PC-3 (cell line): ENCODE measurements around the gene IGFLR1. TPM values are rescaled to one million over a fixed set of nuclear protein-coding genes. Genes with fewer than 3 reads are reported as not detected.

ENCODE experiments used
- ATAC-seq: fragments of 200-7000 bp; cut with Tn5 transposase; 2 replicates; pipeline ENCODE4 v1.9.1; 2020; ENCODE audit warnings: mild to moderate bottlenecking, moderate library complexity
- BruUV-seq: library from RNA; stranded (reverse); fragments of 400-500 nt; replicated peaks from 2 replicates; lab custom pipeline; 2021; lab: Mats Ljungman, UMichigan
- CTCF ChIA-PET: fragments of 300-600 bp; sonication (Branson Sonifier 250); formaldehyde crosslinking; loops from one replicate; lab custom pipeline; 2022; ENCODE audit warnings: antibody characterized with exemption; lab: Charles Lee
- POLR2A ChIA-PET: fragments of 300-600 bp; sonication (Branson Sonifier 250); formaldehyde crosslinking; loops from one replicate; lab custom pipeline; 2022; ENCODE audit warnings: antibody characterized with exemption; ENCODE audit not compliant: unreplicated experiment; lab: Charles Lee
- DNase-seq: peaks from one replicate; pipeline ENCODE4 v3.0.0-alpha.2; 2015
- H2AFZ ChIP-seq: fragments of 300-600 bp; sonication (generic); 2 replicates; pipeline ENCODE4 v1.6.0; 2016; ENCODE audit warnings: antibody characterized with exemption, low read length
- H3F3A ChIP-seq: fragments of 300-600 bp; sonication (generic); one replicate; pipeline ENCODE4 v1.6.0; 2017; ENCODE audit warnings: antibody characterized with exemption, low read length, control low read depth, mild to moderate bottlenecking; ENCODE audit not compliant: unreplicated experiment
- H3K27ac ChIP-seq: fragments of 300-600 bp; sonication (generic); 2 replicates; pipeline ENCODE4 v1.5.1; 2016; ENCODE audit warnings: mild to moderate bottlenecking, low read length
- H3K27me3 ChIP-seq: fragments of 300-600 bp; sonication (generic); 2 replicates; pipeline ENCODE4 v1.6.1; 2016; ENCODE audit warnings: low read length, mixed read lengths
- H3K36me3 ChIP-seq: fragments of 300-600 bp; sonication (generic); 2 replicates; pipeline ENCODE4 v1.6.1; 2016; ENCODE audit warnings: low read depth, mixed run types, low read length, mixed read lengths
- H3K4me1 ChIP-seq: fragments of 300-600 bp; sonication (generic); 2 replicates; pipeline ENCODE4 v1.5.1; 2016; ENCODE audit warnings: low read length; ENCODE audit not compliant: insufficient read depth
- H3K4me2 ChIP-seq: fragments of 300-600 bp; sonication (generic); 2 replicates; pipeline ENCODE4 v1.6.0; 2016; ENCODE audit warnings: low read length
- H3K4me3 ChIP-seq: fragments of 300-600 bp; sonication (generic); 2 replicates; pipeline ENCODE4 v1.5.1; 2016; ENCODE audit warnings: mild to moderate bottlenecking, low read length, mixed read lengths
- H3K79me2 ChIP-seq: fragments of 300-600 bp; sonication (generic); 2 replicates; pipeline ENCODE4 v1.6.1; 2017; ENCODE audit warnings: low read length, mixed read lengths
- H3K9ac ChIP-seq: fragments of 300-600 bp; sonication (generic); 2 replicates; pipeline ENCODE4 v1.6.0; 2016; ENCODE audit warnings: mild to moderate bottlenecking, low read length
- H3K9me2 ChIP-seq: fragments of 300-600 bp; sonication (generic); replicated peaks from 2 replicates; pipeline ENCODE4 v1.6.1; 2016; ENCODE audit warnings: mixed run types, low read length, mixed read lengths
- H3K9me3 ChIP-seq: fragments of 300-600 bp; sonication (generic); 2 replicates; pipeline ENCODE4 v1.6.1; 2016; ENCODE audit warnings: low read length, mixed read lengths
- H4K20me1 ChIP-seq: fragments of 300-600 bp; sonication (generic); 2 replicates; pipeline ENCODE4 v1.6.1; 2016; ENCODE audit warnings: low read length, mixed read lengths
- EZH2 ChIP-seq: fragments of 300-600 bp; sonication (generic); IDR thresholded peaks from one replicate; pipeline ENCODE4 v1.6.1; 2017; ENCODE audit warnings: antibody characterized with exemption, mild to moderate bottlenecking, low read length; ENCODE audit not compliant: unreplicated experiment
- EZH2phosphoT487 ChIP-seq: fragments of 300-600 bp; sonication (generic); IDR thresholded peaks from 2 replicates; pipeline ENCODE4 v1.6.1; 2018; ENCODE audit warnings: mild to moderate bottlenecking, antibody characterized with exemption, low read length, borderline replicate concordance
- intact Hi-C: fragments of 100-400 bp; cut with micrococcal nuclease; formaldehyde crosslinking; loops from 2 replicates; pipeline ENCODE4 v1.9.0; 2023
- total RNA-seq: library from RNA; depleted of rRNA; stranded (reverse); fragments of >200 nt; gene quantifications from 2 replicates; pipeline ENCODE4 v1.2.3, GENCODE V29; 2014
- TF ChIP-seq, protein P1 (sequence below): fragments of 300-600 bp; sonication (generic); conservative IDR thresholded peaks from 2 replicates; pipeline ENCODE4 v1.5.1; 2017; ENCODE audit warnings: antibody characterized with exemption, low read depth, mild to moderate bottlenecking, low read length

IGFLR1 gene
- total RNA-seq, 1 experiment from 2014 or later: 9.3 TPM

DNA sequence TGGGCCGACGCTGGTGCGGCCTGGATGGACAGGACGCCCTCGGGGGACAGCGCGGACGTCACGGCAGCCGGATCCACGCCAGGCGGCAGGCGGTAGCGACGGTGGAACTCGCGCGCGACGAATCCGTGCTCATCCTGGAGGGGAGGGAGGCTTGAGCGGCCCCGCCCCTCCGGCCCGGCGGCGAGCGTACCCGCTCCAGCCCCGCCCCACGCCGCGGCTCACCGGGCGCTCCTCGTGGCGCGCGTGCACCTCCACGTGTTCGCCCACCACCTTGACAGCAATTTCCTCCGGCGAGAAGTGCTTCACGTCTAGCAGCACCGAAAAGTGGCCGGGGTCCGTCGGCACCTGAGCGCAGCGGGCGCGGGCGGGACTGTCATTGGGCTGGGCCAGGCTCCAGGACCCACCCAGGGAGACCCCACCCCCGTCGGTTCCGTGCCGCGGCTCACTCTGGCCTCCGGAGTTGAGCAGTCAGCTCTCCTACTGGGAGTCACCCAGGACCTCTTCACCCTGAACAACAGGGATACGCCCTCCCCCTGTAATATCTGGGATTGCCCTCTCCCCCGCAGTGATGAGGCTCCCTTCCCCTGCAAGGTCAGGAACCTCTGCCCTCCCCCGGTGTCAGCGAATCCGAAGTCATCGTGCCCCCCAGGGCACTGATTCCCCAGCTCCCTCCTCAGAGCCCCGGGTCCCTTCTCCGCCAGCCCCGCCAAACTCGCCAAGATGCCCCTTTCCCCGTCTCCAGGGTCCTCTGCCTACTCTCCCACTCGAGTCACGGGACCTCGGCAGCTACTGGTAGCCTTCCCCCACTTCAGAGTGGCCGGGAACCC lies 13.5 kb upstream of the IGFLR1 start:
- H3K9me2 ChIP-seq: no peaks in the 10 kb centered on the region
- TF ChIP-seq EZH2: no peak
- TF ChIP-seq EZH2phosphoT487: no peak
- TF ChIP-seq, protein P1, sequence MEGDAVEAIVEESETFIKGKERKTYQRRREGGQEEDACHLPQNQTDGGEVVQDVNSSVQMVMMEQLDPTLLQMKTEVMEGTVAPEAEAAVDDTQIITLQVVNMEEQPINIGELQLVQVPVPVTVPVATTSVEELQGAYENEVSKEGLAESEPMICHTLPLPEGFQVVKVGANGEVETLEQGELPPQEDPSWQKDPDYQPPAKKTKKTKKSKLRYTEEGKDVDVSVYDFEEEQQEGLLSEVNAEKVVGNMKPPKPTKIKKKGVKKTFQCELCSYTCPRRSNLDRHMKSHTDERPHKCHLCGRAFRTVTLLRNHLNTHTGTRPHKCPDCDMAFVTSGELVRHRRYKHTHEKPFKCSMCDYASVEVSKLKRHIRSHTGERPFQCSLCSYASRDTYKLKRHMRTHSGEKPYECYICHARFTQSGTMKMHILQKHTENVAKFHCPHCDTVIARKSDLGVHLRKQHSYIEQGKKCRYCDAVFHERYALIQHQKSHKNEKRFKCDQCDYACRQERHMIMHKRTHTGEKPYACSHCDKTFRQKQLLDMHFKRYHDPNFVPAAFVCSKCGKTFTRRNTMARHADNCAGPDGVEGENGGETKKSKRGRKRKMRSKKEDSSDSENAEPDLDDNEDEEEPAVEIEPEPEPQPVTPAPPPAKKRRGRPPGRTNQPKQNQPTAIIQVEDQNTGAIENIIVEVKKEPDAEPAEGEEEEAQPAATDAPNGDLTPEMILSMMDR: no peak
- H3K4me2 ChIP-seq: no peak overlapping the region
- H2AFZ ChIP-seq: no peak overlapping the region
- CTCF ChIA-PET: no interaction called here
- H3K36me3 ChIP-seq: no peaks in the 10 kb centered on the region
- no peak overlapping the region for H3K4me3 ChIP-seq
- H3F3A ChIP-seq: peaks cover 3% of the 10 kb centered on the region
- peaks cover 7% of the 10 kb centered on the region for H3K4me1 ChIP-seq
- ATAC-seq: no peak
- H3K79me2 ChIP-seq: peaks cover 15% of the 10 kb centered on the region
- no peaks in the 10 kb centered on the region for H4K20me1 ChIP-seq
- no TSS peak for BruUV-seq
- no peak for DNase-seq
- H3K27ac ChIP-seq: no peak overlapping the region
- intact Hi-C loops: no loop called here
- POLR2A ChIA-PET: no interaction called here
- no peaks in the 10 kb centered on the region for H3K27me3 ChIP-seq
- no peaks in the 10 kb centered on the region for H3K9me3 ChIP-seq
- H3K9ac ChIP-seq: no peak overlapping the region

DNA sequence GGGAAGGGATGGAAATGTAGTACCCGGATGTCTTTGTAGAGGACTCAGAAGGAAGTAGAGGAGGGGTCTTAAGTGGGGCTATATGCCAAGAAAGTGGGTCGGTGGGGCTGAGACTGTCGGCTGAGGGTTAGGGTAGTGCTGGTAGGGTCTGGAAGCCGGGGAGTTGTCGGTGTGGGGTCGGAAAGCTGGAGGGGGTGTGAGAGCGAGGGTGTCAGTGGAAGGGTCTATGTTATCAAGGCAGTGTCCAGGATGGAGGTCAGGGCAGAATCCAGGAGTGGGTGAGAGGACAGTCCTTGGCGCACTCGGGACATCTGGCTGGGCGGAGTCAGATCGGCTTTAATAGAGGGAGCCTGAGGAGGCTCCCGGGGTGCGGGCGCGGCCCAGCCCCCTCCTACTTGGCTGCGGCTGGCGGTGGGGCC lies 12.9 kb upstream of the IGFLR1 start:
- peaks cover 7% of the 10 kb centered on the region for H3K4me1 ChIP-seq
- H3K27me3 ChIP-seq: no peaks in the 10 kb centered on the region
- H3K9me2 ChIP-seq: no peaks in the 10 kb centered on the region
- ATAC-seq (no peak), DNase-seq (no peak)
- ChIA-PET CTCF (no interaction called here), POLR2A (no interaction called here)
- H3K9me3 ChIP-seq: no peaks in the 10 kb centered on the region
- H3K4me3 ChIP-seq: no peak overlapping the region
- BruUV-seq: no TSS peak
- H3K4me2 ChIP-seq: no peak overlapping the region
- H4K20me1 ChIP-seq: no peaks in the 10 kb centered on the region
- no peak overlapping the region for H2AFZ ChIP-seq
- intact Hi-C loops: no loop called here
- H3K36me3 ChIP-seq: no peaks in the 10 kb centered on the region
- peaks cover 15% of the 10 kb centered on the region for H3K79me2 ChIP-seq
- H3K27ac ChIP-seq: no peak overlapping the region
- peaks cover 3% of the 10 kb centered on the region for H3F3A ChIP-seq
- no peak overlapping the region for H3K9ac ChIP-seq
- TF ChIP-seq EZH2phosphoT487 (no peak), EZH2 (no peak)
- TF ChIP-seq, protein P1: no peak
